ENCODE data around the gene SUPT6H.

- no peak for TF ChIP-seq EZH2 (IDR thresholded peaks at IDR 0.05; ENCODE audit: borderline replicate concordance, low read length)
- TF ChIP-seq, protein P1, sequence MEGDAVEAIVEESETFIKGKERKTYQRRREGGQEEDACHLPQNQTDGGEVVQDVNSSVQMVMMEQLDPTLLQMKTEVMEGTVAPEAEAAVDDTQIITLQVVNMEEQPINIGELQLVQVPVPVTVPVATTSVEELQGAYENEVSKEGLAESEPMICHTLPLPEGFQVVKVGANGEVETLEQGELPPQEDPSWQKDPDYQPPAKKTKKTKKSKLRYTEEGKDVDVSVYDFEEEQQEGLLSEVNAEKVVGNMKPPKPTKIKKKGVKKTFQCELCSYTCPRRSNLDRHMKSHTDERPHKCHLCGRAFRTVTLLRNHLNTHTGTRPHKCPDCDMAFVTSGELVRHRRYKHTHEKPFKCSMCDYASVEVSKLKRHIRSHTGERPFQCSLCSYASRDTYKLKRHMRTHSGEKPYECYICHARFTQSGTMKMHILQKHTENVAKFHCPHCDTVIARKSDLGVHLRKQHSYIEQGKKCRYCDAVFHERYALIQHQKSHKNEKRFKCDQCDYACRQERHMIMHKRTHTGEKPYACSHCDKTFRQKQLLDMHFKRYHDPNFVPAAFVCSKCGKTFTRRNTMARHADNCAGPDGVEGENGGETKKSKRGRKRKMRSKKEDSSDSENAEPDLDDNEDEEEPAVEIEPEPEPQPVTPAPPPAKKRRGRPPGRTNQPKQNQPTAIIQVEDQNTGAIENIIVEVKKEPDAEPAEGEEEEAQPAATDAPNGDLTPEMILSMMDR (IDR thresholded peaks at IDR 0.05; ENCODE audit: low read length), result no peak
Observed at GRCh38 chr17:28618464-28618863, 43.5 kb upstream of the SUPT6H start.

Data from OCI-LY1 (cell line).